Liver (tissue), 9 donors: ENCODE data around the gene ZCCHC9. TPM values are rescaled to one million over a fixed set of nuclear protein-coding genes. Genes with fewer than 3 reads are reported as not detected.
"Not testable (repeated sequence)": the region's sequence is repeated elsewhere in the genome, so short reads cannot be mapped to it uniquely, and the experiment has no call there.

Experiments used
- DNase-seq: peaks from one replicate; pipeline ENCODE4 v3.0.0-alpha.2; 2017; ENCODE audit warnings: low spot score
- H3K27ac ChIP-seq, 2 donors: one replicate each; pipeline ENCODE4 v1.7.0; 2013; ENCODE audit warnings: inconsistent platforms in 2 of 2, low read length in 2 of 2, control low read depth in 1 of 2, low read depth in 1 of 2, mild to moderate bottlenecking in 1 of 2
- H3K27me3 ChIP-seq, 4 donors: one replicate each; pipeline versions ENCODE4 v1.6.1 to v1.7.0; 2013; ENCODE audit warnings: low read length in 3 of 4, inconsistent platforms in 1 of 4, mild to moderate bottlenecking in 1 of 4, moderate library complexity in 1 of 4; ENCODE audit not compliant: control insufficient read depth in 4 of 4, insufficient read depth in 4 of 4
- H3K36me3 ChIP-seq, 4 donors: one replicate each; pipeline versions ENCODE4 v1.6.1 to v1.7.0; 2013; ENCODE audit warnings: low read length in 3 of 4, mild to moderate bottlenecking in 3 of 4, low read depth in 1 of 4, moderate library complexity in 1 of 4; ENCODE audit not compliant: control insufficient read depth in 4 of 4, insufficient read depth in 3 of 4
- H3K4me1 ChIP-seq, 4 donors: one replicate each; pipeline versions ENCODE4 v1.6.1 to v1.7.0; 2013; ENCODE audit warnings: low read length in 3 of 4, mild to moderate bottlenecking in 3 of 4, moderate library complexity in 1 of 4; ENCODE audit not compliant: control insufficient read depth in 4 of 4, insufficient read depth in 4 of 4
- H3K4me3 ChIP-seq, 3 donors: one replicate each; pipeline versions ENCODE4 v1.6.1 to v1.7.0; 2013; ENCODE audit warnings: low read length in 3 of 3, control low read depth in 1 of 3, low read depth in 1 of 3, mild to moderate bottlenecking in 1 of 3
- H3K9ac ChIP-seq, 2 donors: one replicate each; pipeline ENCODE4 v1.7.0; 2013; ENCODE audit warnings: low read length in 2 of 2, mild to moderate bottlenecking in 2 of 2, moderate library complexity in 2 of 2, control low read depth in 1 of 2, low read depth in 1 of 2
- H3K9me3 ChIP-seq, 4 donors: one replicate each; pipeline versions ENCODE4 v1.6.1 to v1.7.0; 2013; ENCODE audit warnings: low read length in 3 of 4; ENCODE audit not compliant: control insufficient read depth in 4 of 4
- FOXA1 ChIP-seq: IDR thresholded peaks from 2 replicates; pipeline ENCODE4 v1.6.1; 2016; ENCODE audit warnings: antibody characterized with exemption
- FOXA2 ChIP-seq: IDR thresholded peaks from 2 replicates; pipeline ENCODE4 v1.6.1; 2016; ENCODE audit warnings: antibody characterized with exemption
- GABPA ChIP-seq, 2 donors: IDR thresholded peaks in 1 of 2; conservative IDR thresholded peaks in 1 of 2; 2 replicates each; pipeline ENCODE4 v1.6.1; 2016; ENCODE audit warnings: antibody characterized with exemption in 2 of 2, mild to moderate bottlenecking in 1 of 2, moderate library complexity in 1 of 2
- HNF4A ChIP-seq, 2 donors: conservative IDR thresholded peaks; 2 replicates each; pipeline ENCODE4 v1.6.1; 2016; ENCODE audit warnings: antibody characterized with exemption in 2 of 2, mild to moderate bottlenecking in 2 of 2
- HNF4G ChIP-seq: IDR thresholded peaks from 2 replicates; pipeline ENCODE4 v1.6.1; 2016; ENCODE audit warnings: antibody characterized with exemption
- JUND ChIP-seq, 2 donors: IDR thresholded peaks; 2 replicates each; pipeline ENCODE4 v1.6.1; 2016; ENCODE audit warnings: antibody characterized with exemption in 2 of 2
- MAX ChIP-seq: IDR thresholded peaks from 2 replicates; pipeline ENCODE4 v1.6.1; 2016; ENCODE audit warnings: antibody characterized with exemption
- NR2F2 ChIP-seq: IDR thresholded peaks from 2 replicates; pipeline ENCODE4 v1.6.1; 2016; ENCODE audit warnings: antibody characterized with exemption
- RAD21 ChIP-seq, 2 donors: IDR thresholded peaks; 2 replicates each; pipeline ENCODE4 v1.6.1; 2016; ENCODE audit warnings: antibody characterized with exemption in 2 of 2, mild to moderate bottlenecking in 2 of 2
- RXRA ChIP-seq, 2 donors: IDR thresholded peaks; 2 replicates each; pipeline ENCODE4 v1.6.1; 2017 to 2018; ENCODE audit warnings: antibody characterized with exemption in 2 of 2, mild to moderate bottlenecking in 1 of 2
- YY1 ChIP-seq: IDR thresholded peaks from 2 replicates; pipeline ENCODE4 v1.6.1; 2016; ENCODE audit warnings: antibody characterized with exemption, mild to moderate bottlenecking
- ZBTB33 ChIP-seq: IDR thresholded peaks from 2 replicates; pipeline ENCODE4 v1.6.1; 2016; ENCODE audit warnings: antibody characterized with exemption
- WGBS: extraction: QIAGEN DNeasy Blood & Tissue Kit; methylation state at CpG from one replicate; pipeline ENCODE4 v1.1.7; 2013; 5-methylcytosine and 5-hydroxymethylcytosine counted together
- polyA plus RNA-seq, 2 donors: library from polyadenylated mRNA; stranded (reverse) in 1 of 2; unstranded in 1 of 2; fragments of 200-250 nt in 1 of 2; fragments of >200 nt in 1 of 2; fragmentation: Nextera tagmentation in 1 of 2; extraction: Ambion mirVana in 1 of 2; gene quantifications; one replicate each; pipeline versions ENCODE4 v1.2.1 to v1.2.3, GENCODE V29; 2013 to 2015
- total RNA-seq, 2 donors: library from RNA; depleted of rRNA; stranded (reverse); fragments of >200 nt; gene quantifications; one replicate each; pipeline ENCODE4 v1.2.3, GENCODE V29; 2014
- donor health status: healthy.
- donor health status: healthy.
- donor health status: healthy.
- donor health status: healthy.
- donor health status: healthy.

Gene ZCCHC9
- total and polyA plus RNA-seq, 4 donors, result 13.5 to 19.9 (median 19.0) TPM

- H3K36me3 ChIP-seq, result peaks cover 0 to 3% (median 1%) of the 10 kb centered on the region in 4 donors
- no peak overlapping the region for H3K27ac ChIP-seq
- no peak for DNase-seq
- no peaks in the 10 kb centered on the region for H3K4me1 ChIP-seq
- H3K27me3 ChIP-seq, result no peaks in the 10 kb centered on the region
- no peak for TF ChIP-seq MAX
- TF ChIP-seq YY1, result no peak
- no peak for TF ChIP-seq FOXA1
- 95% methylated on average over 1 of the region's 1 CpG for WGBS
- no peaks in the 10 kb centered on the region for H3K9me3 ChIP-seq
- no peak overlapping the region for H3K4me3 ChIP-seq
- no peak overlapping the region for H3K9ac ChIP-seq
Observed at GRCh38 chr5:81256766-81257165, 44.6 kb upstream of the ZCCHC9 start.

GRCh38 chr5:81262796-81263195 lies 38.6 kb upstream of the ZCCHC9 start:
- H3K9ac ChIP-seq, H3K9me3 ChIP-seq, H3K4me1 ChIP-seq, H3K4me3 ChIP-seq, H3K27me3 ChIP-seq, H3K36me3 ChIP-seq, H3K27ac ChIP-seq, DNase-seq: not testable (repeated sequence)
- WGBS, result 97% methylated on average over 1 of the region's 1 CpG

GRCh38 chr5:81265101-81265500 lies 36.3 kb upstream of the ZCCHC9 start:
- no peaks in the 10 kb centered on the region for H3K4me1 ChIP-seq
- no peak overlapping the region for H3K27ac ChIP-seq
- no peak overlapping the region for H3K9ac ChIP-seq
- H3K27me3 ChIP-seq, result no peaks in the 10 kb centered on the region
- H3K9me3 ChIP-seq, result no peaks in the 10 kb centered on the region
- no peak for DNase-seq
- no peak overlapping the region for H3K4me3 ChIP-seq
- TF ChIP-seq ZBTB33, result no peak
- H3K36me3 ChIP-seq, result peaks cover 0 to 3% (median 0%) of the 10 kb centered on the region in 4 donors

- H3K27me3 ChIP-seq, result no peaks in the 10 kb centered on the region
- no peaks in the 10 kb centered on the region for H3K4me1 ChIP-seq
- no peaks in the 10 kb centered on the region for H3K9me3 ChIP-seq
- H3K4me3 ChIP-seq, result no peak overlapping the region
- H3K9ac ChIP-seq, result no peak overlapping the region
- TF ChIP-seq FOXA1, result no peak
- no peak for DNase-seq
- H3K27ac ChIP-seq, result no peak overlapping the region
- peaks cover 0 to 3% (median 0%) of the 10 kb centered on the region in 4 donors for H3K36me3 ChIP-seq
- 87% methylated on average over 3 of the region's 3 CpGs for WGBS
Observed at GRCh38 chr5:81268521-81269196, 32.7 kb upstream of the ZCCHC9 start.

- whole genome bisulfite sequencing, result 95% methylated on average over 8 of the region's 8 CpGs
- no peaks in the 10 kb centered on the region for H3K4me1 ChIP-seq
- TF ChIP-seq FOXA2, result no peak
- no peak for TF ChIP-seq YY1
- no peak for TF ChIP-seq HNF4A (conservative IDR thresholded peaks at IDR 0.05)
- no peak for TF ChIP-seq GABPA (IDR thresholded peaks at IDR 0.05 in 1 of 2, conservative IDR thresholded peaks at IDR 0.05 in 1 of 2)
- TF ChIP-seq JUND (IDR thresholded peaks at IDR 0.05), result no peak
- no peak for TF ChIP-seq HNF4G
- no peak for TF ChIP-seq NR2F2
- no peak for TF ChIP-seq RAD21 (IDR thresholded peaks at IDR 0.05)
- TF ChIP-seq RXRA (IDR thresholded peaks at IDR 0.05), result no peak
- TF ChIP-seq ZBTB33, result no peak
Observed at GRCh38 chr5:81269751-81270393, 31.5 kb upstream of the ZCCHC9 start.

More at GRCh38 chr5:81269751-81270393, 31.5 kb upstream of the ZCCHC9 start:
- H3K27me3 ChIP-seq, result no peaks in the 10 kb centered on the region
- no peak overlapping the region for H3K4me3 ChIP-seq
- H3K9me3 ChIP-seq, result no peaks in the 10 kb centered on the region
- no peak for DNase-seq
- H3K9ac ChIP-seq, result no peak overlapping the region
- H3K36me3 ChIP-seq, result peaks cover 0 to 3% (median 0%) of the 10 kb centered on the region in 4 donors
- H3K27ac ChIP-seq, result no peak overlapping the region
